ENCODE results near the gene MBNL1.

GRCh38 chr3:152334761-152335160 is 66.0 kb downstream of the MBNL1 start:
- TF ChIP-seq POLR2A (IDR thresholded peaks at IDR 0.05; ENCODE audit: low read length) (no peak), GATA1 (IDR thresholded peaks at IDR 0.05; ENCODE audit: low read depth, low read length) (no peak)

Data from erythroblast (primary cell).